ENCODE results near the gene ZDHHC14. TPM values are rescaled to one million over a fixed set of nuclear protein-coding genes. Genes with fewer than 3 reads are reported as not detected.

Gene ZDHHC14
- total and polyA plus RNA-seq, 2 of the 8 experiments (the other 6 are each of a cell fraction or from before 2014, with no cell fraction given): 2.9 to 5.3 TPM

GRCh38 chr6:157688275-157688959 lies 307.4 kb downstream of the ZDHHC14 start:
- H3K9ac ChIP-seq (replicated peaks in 1 of 4; ENCODE audit: extremely low read depth in 1 of 4, low read depth in 3 of 4, low read length in 3 of 4): no peak overlapping the region
- no peak overlapping the region for H3K56ac ChIP-seq (replicated peaks; ENCODE audit: insufficient read length, low read depth, low read length)
- no peak overlapping the region for H3K27ac ChIP-seq (ENCODE audit: low read depth, low read length)
- no peaks in the 10 kb centered on the region for H3K23me2 ChIP-seq (ENCODE audit: low read depth, low read length)
- no peak for DNase-seq (ENCODE audit: low read depth in 1 of 2, low spot score in 2 of 2)
- H2AFZ ChIP-seq (ENCODE audit: low read length): 0 out of 2 replicates have a peak overlapping the region, but pooled peaks have one; percentile 93
- FAIRE-seq: no peak
- no peaks in the 10 kb centered on the region for H4K20me1 ChIP-seq (replicated peaks in 1 of 2; ENCODE audit: control insufficient read depth in 1 of 2, insufficient read depth in 2 of 2, low read length in 2 of 2)
- no peak overlapping the region for H2AK5ac ChIP-seq (ENCODE audit: low read depth, low read length)
- peak overlapping the region; percentile 14 for H4K91ac ChIP-seq (replicated peaks; ENCODE audit: insufficient read length, low read length)
- no peaks in the 10 kb centered on the region for H3K79me1 ChIP-seq (ENCODE audit: low read depth, low read length)
- H2BK15ac ChIP-seq (ENCODE audit: low read length): peak overlapping the region; percentile 88
- H3K4me1 ChIP-seq (replicated peaks in 1 of 4; ENCODE audit: control insufficient read depth in 3 of 4, insufficient read depth in 4 of 4, low read length in 3 of 4): peaks cover 0 to 2% (median 0%) of the 10 kb centered on the region in 4 experiments; a peak in 1 of 7 replicates
- no peaks in the 10 kb centered on the region; a peak in 2 of 7 replicates for H3K27me3 ChIP-seq (replicated peaks in 1 of 4; ENCODE audit: control insufficient read depth in 3 of 4, extremely low read depth in 1 of 4, insufficient read depth in 3 of 4, low read length in 3 of 4)
- peak overlapping the region; percentile 68; the same call in 1 of the 2 replicates for H2BK12ac ChIP-seq (ENCODE audit: low read depth, low read length)
- H3K9me3 ChIP-seq (ENCODE audit: insufficient read depth in 2 of 2, low read depth in 1 of 2, low read length in 1 of 2): no peaks in the 10 kb centered on the region
- POLR2A ChIA-PET (ENCODE audit: partially characterized antibody): no interaction called here
- no peak overlapping the region for H3K14ac ChIP-seq (ENCODE audit: insufficient read length)
- peak overlapping the region; percentile 73; the same call in 1 of the 2 replicates for H2BK5ac ChIP-seq (ENCODE audit: low read depth, low read length)
- peak overlapping the region; percentile 57; the same call in 1 of the 2 replicates for H4K8ac ChIP-seq (ENCODE audit: extremely low read depth, insufficient read depth, low read length)
- WGBS, 2 experiments (ENCODE audit: extremely low coverage in 1 of 2, insufficient coverage in 1 of 2, insufficient read length in 1 of 2, insufficient replicate concordance in 2 of 2, low coverage in 1 of 2, low lambda C conversion rate in 2 of 2, missing lambda C conversion rate in 1 of 2): 89% methylated on average over 17 of the region's 17 CpGs; no CpG with 5 or more reads in 1 of the 2 experiments
- no peak overlapping the region; the same call in 1 of the 2 replicates for H3K18ac ChIP-seq (ENCODE audit: extremely low read depth, low read length)
- no peaks in the 10 kb centered on the region for H3K36me3 ChIP-seq (ENCODE audit: control insufficient read depth in 2 of 4, insufficient read depth in 4 of 4, low read length in 3 of 4)
- H3K79me2 ChIP-seq (ENCODE audit: control insufficient read depth in 1 of 2, insufficient read depth in 2 of 2, low read length in 2 of 2): no peaks in the 10 kb centered on the region
- H3K23ac ChIP-seq (ENCODE audit: insufficient read length): no peak overlapping the region
- no peak overlapping the region for H3K4me2 ChIP-seq (ENCODE audit: insufficient read depth in 1 of 2, low read depth in 2 of 2, low read length in 2 of 2)
- H2BK120ac ChIP-seq (replicated peaks; ENCODE audit: low read depth, low read length): no peak overlapping the region
- no peak overlapping the region for H2BK20ac ChIP-seq (ENCODE audit: low read length)
- CTCF ChIA-PET (ENCODE audit: partially characterized antibody): interaction anchor here (0.7 to 4.6 kb wide), 17 partner anchors 8 to 373 kb away, joined by 3 to 30 read pairs (median 4); no protein-coding TSS in a partner anchor
- H4K5ac ChIP-seq (ENCODE audit: insufficient read length, low read depth, low read length): no peak overlapping the region
- no peak overlapping the region for H3K4ac ChIP-seq (replicated peaks; ENCODE audit: insufficient read length, low read depth, low read length)
- no peak overlapping the region for H3K4me3 ChIP-seq (ENCODE audit: extremely low read depth in 1 of 4, insufficient read depth in 2 of 4, low read depth in 3 of 4, low read length in 4 of 4)
- TF ChIP-seq ATF2 (IDR thresholded peaks at IDR 0.05; ENCODE audit: low read length) (no peak), SRF (IDR thresholded peaks at IDR 0.05; ENCODE audit: low read depth, low read length) (no peak), USF2 (IDR thresholded peaks at IDR 0.05; ENCODE audit: low read length) (no peak), SP2 (IDR thresholded peaks at IDR 0.05; ENCODE audit: low read length) (no peak), TEAD4 (IDR thresholded peaks at IDR 0.05; ENCODE audit: low read depth, low read length) (no peak), SIN3A (conservative IDR thresholded peaks at IDR 0.05 in 1 of 2, IDR thresholded peaks at IDR 0.05 in 1 of 2; ENCODE audit: low read depth in 1 of 2, low read length in 2 of 2) (no peak), POLR2AphosphoS5 (IDR thresholded peaks at IDR 0.05; ENCODE audit: low read depth, low read length) (no peak), CHD2 (IDR thresholded peaks at IDR 0.05; ENCODE audit: low read length) (no peak), SIRT6 (IDR thresholded peaks at IDR 0.05; ENCODE audit: low read length) (no peak), PHF8 (conservative IDR thresholded peaks at IDR 0.05; ENCODE audit: low read depth, low read length) (no peak)
